ENCODE data around the gene GALNT14. TPM values are rescaled to one million over a fixed set of nuclear protein-coding genes. Genes with fewer than 3 reads are reported as not detected.

GALNT14 gene
- total RNA-seq, 1 experiment from 2014 or later: 2.7 TPM

GRCh38 chr2:30989746-30990145, 148.5 kb downstream of the GALNT14 start:
- no peak overlapping the region for H4K5ac ChIP-seq (ENCODE audit: insufficient read length, low read depth, low read length)
- no peak overlapping the region for H2BK12ac ChIP-seq (ENCODE audit: insufficient read length, low read depth, low read length)
- no peak for DNase-seq
- no peak overlapping the region for H4K91ac ChIP-seq (ENCODE audit: insufficient read length, low read depth, low read length)
- no peak for TF ChIP-seq CTCF (conservative IDR thresholded peaks at IDR 0.05)
- Mint-ChIP-seq H3K4me3 (no peak overlapping the region), H3K9me3 (no peaks in the 10 kb centered on the region), H3K4me1 (peaks cover 25 to 33% of the 10 kb centered on the region in 2 experiments), H3K36me3 (ENCODE audit: insufficient read depth in 1 of 3, low read depth in 3 of 3) (no peaks in the 10 kb centered on the region; a peak in 1 of 7 replicates), H3K27ac (no peak overlapping the region), H3K27me3 (ENCODE audit: low read depth) (peaks cover 3% of the 10 kb centered on the region)
- H3K4me2 ChIP-seq (ENCODE audit: insufficient read depth, insufficient read length, low read length): no peak overlapping the region
- no peak overlapping the region for H3K4ac ChIP-seq (ENCODE audit: low read depth, low read length)
- H3K4me1 ChIP-seq (ENCODE audit: insufficient read depth, low read length): no peaks in the 10 kb centered on the region; the same call in 1 of the 2 replicates
- no peak overlapping the region for H3K14ac ChIP-seq (ENCODE audit: insufficient read depth, low read length)
- no peaks in the 10 kb centered on the region for H3K79me1 ChIP-seq (ENCODE audit: insufficient read depth, low read depth, low read length, poor library complexity, severe bottlenecking)
- WGBS (ENCODE audit: extremely low coverage, insufficient read length, low lambda C conversion rate): no CpG with 5 or more reads among the region's 1 CpG
- no peaks in the 10 kb centered on the region for H4K20me1 ChIP-seq (ENCODE audit: control insufficient read depth, insufficient read depth, insufficient read length)
- no peak overlapping the region for H3K18ac ChIP-seq (ENCODE audit: insufficient read length, low read depth, low read length)
- no peak overlapping the region for H3T11ph ChIP-seq (ENCODE audit: low read length)
- no peak overlapping the region for H3K9ac ChIP-seq (ENCODE audit: extremely low read depth, insufficient read length, low read length)
- no peak overlapping the region for H2BK120ac ChIP-seq (ENCODE audit: low read depth, low read length, poor library complexity, severe bottlenecking)
- H4K8ac ChIP-seq (replicated peaks; ENCODE audit: insufficient read length, low read depth, low read length): no peak overlapping the region
- H2AK5ac ChIP-seq (ENCODE audit: insufficient read length, low read length): no peak overlapping the region
- no peak overlapping the region for H2BK20ac ChIP-seq (ENCODE audit: low read depth, low read length, poor library complexity, severe bottlenecking)
- no peak overlapping the region for H3K56ac ChIP-seq (ENCODE audit: insufficient read length, low read depth, low read length)
- no peak overlapping the region for H2BK5ac ChIP-seq (ENCODE audit: insufficient read length, low read length)
- no peaks in the 10 kb centered on the region for H3K79me2 ChIP-seq (ENCODE audit: insufficient read depth, low read length)
- H2BK15ac ChIP-seq (ENCODE audit: low read depth, low read length): no peak overlapping the region
- no peak overlapping the region for H2AFZ ChIP-seq (ENCODE audit: low read length)
- no peaks in the 10 kb centered on the region for H3K23me2 ChIP-seq (ENCODE audit: insufficient read length, low read depth, low read length, poor library complexity, severe bottlenecking)
- H3K9me3 ChIP-seq (ENCODE audit: control insufficient read depth, low read depth, low read length): no peaks in the 10 kb centered on the region
- no peak overlapping the region for H3K27ac ChIP-seq (ENCODE audit: insufficient read length, low read depth, low read length)
- H3K23ac ChIP-seq (ENCODE audit: insufficient read length, low read depth, low read length): no peak overlapping the region
- H3K27me3 ChIP-seq (ENCODE audit: insufficient read depth, low read length): no peaks in the 10 kb centered on the region

All from H9 (cell line).